CD14-positive monocyte (primary cell): Measurements from ENCODE around the gene ADAM19. TPM values are rescaled to one million over a fixed set of nuclear protein-coding genes. Genes with fewer than 3 reads are reported as not detected.

Source experiments
- DNase-seq, 3 donors: peaks; one replicate each; pipeline ENCODE4 v3.0.0-alpha.2; 2011 to 2022
- H2AFZ ChIP-seq: 2 replicates; pipeline ENCODE4 v1.6.0; 2012; ENCODE audit warnings: mild to moderate bottlenecking, low read depth, low read length, inconsistent platforms; ENCODE audit not compliant: insufficient read depth, poor library complexity, severe bottlenecking
- H3K27ac ChIP-seq, 2 donors: 1 replicate in 1 of 2; 2 replicates in 1 of 2; pipeline ENCODE4 v1.5.1; 2012 to 2013; ENCODE audit warnings: low read length in 2 of 2, control low read depth in 1 of 2, inconsistent platforms in 1 of 2, low read depth in 1 of 2, mild to moderate bottlenecking in 1 of 2
- H3K27me3 ChIP-seq, 2 donors: one replicate each; pipeline versions ENCODE4 v1.6.0 to v1.6.1; 2011 to 2013; ENCODE audit warnings: low read length in 2 of 2; ENCODE audit not compliant: control insufficient read depth in 2 of 2, insufficient read depth in 2 of 2
- H3K36me3 ChIP-seq, 2 donors: replicated peaks in 1 of 2; 1 replicate in 1 of 2; 2 replicates in 1 of 2; pipeline versions ENCODE4 v1.5.1 to v1.6.1; 2012 to 2013; ENCODE audit warnings: low read length in 2 of 2, control low read depth in 1 of 2, inconsistent platforms in 1 of 2, mild to moderate bottlenecking in 1 of 2; ENCODE audit not compliant: insufficient read depth in 2 of 2, control insufficient read depth in 1 of 2
- H3K4me1 ChIP-seq, 2 donors: 1 replicate in 1 of 2; 2 replicates in 1 of 2; pipeline versions ENCODE4 v1.5.1 to v1.6.1; 2012 to 2013; ENCODE audit warnings: low read length in 2 of 2, control low read depth in 1 of 2, inconsistent platforms in 1 of 2, mild to moderate bottlenecking in 1 of 2, moderate library complexity in 1 of 2; ENCODE audit not compliant: insufficient read depth in 2 of 2, control insufficient read depth in 1 of 2
- H3K4me2 ChIP-seq: replicated peaks from 2 replicates; pipeline ENCODE3; 2012; ENCODE audit warnings: low read length, moderate library complexity, mild to moderate bottlenecking; ENCODE audit not compliant: poor library complexity, severe bottlenecking; ENCODE audit errors: extremely low read depth
- H3K4me3 ChIP-seq, 3 experiments: fragments of 200-600 bp in 1 of 3; sonication (generic) in 1 of 3; replicated peaks in 1 of 3; 1 replicate in 2 of 3; 2 replicates in 1 of 3; pipeline ENCODE4 v1.5.1; 2011 to 2013; ENCODE audit warnings: low read length in 3 of 3, mild to moderate bottlenecking in 3 of 3, control low read depth in 2 of 3, low read depth in 2 of 3, inconsistent platforms in 1 of 3, moderate library complexity in 1 of 3
- H3K79me2 ChIP-seq: 2 replicates; pipeline ENCODE4 v1.6.0; 2012; ENCODE audit warnings: mild to moderate bottlenecking, control low read depth, inconsistent platforms, low read length, moderate library complexity; ENCODE audit not compliant: insufficient read depth
- H3K9ac ChIP-seq: 2 replicates; pipeline ENCODE4 v1.6.0; 2017; ENCODE audit warnings: low read length, mild to moderate bottlenecking; ENCODE audit not compliant: insufficient read depth, poor library complexity, severe bottlenecking
- H3K9me3 ChIP-seq, 2 donors: replicated peaks in 1 of 2; 1 replicate in 1 of 2; 2 replicates in 1 of 2; pipeline versions ENCODE4 v1.5.1 to v1.6.1; 2012 to 2013; ENCODE audit warnings: low read length in 2 of 2, control low read depth in 1 of 2; ENCODE audit not compliant: control insufficient read depth in 1 of 2, insufficient read depth in 1 of 2
- H4K20me1 ChIP-seq: 2 replicates; pipeline ENCODE4 v1.6.0; 2012; ENCODE audit warnings: mild to moderate bottlenecking, low read length, control low read depth, moderate library complexity; ENCODE audit not compliant: insufficient read depth
- H3K27ac Mint-ChIP-seq, 7 donors: one replicate each; pipeline ENCODE4 v1.8.0; 2020; ENCODE audit warnings: mild to moderate bottlenecking in 7 of 7, mixed read lengths in 7 of 7, moderate library complexity in 6 of 7, inconsistent platforms in 2 of 7
- H3K27me3 Mint-ChIP-seq, 3 donors: one replicate each; pipeline ENCODE4 v1.8.0; 2021 to 2022; ENCODE audit warnings: low read depth in 3 of 3, mild to moderate bottlenecking in 3 of 3, mixed read lengths in 3 of 3, moderate library complexity in 3 of 3, inconsistent platforms in 1 of 3
- H3K36me3 Mint-ChIP-seq, 2 donors: one replicate each; pipeline ENCODE4 v1.8.0; 2020; ENCODE audit warnings: mixed read lengths in 2 of 2, inconsistent platforms in 1 of 2, mild to moderate bottlenecking in 1 of 2
- H3K4me1 Mint-ChIP-seq: one replicate; pipeline ENCODE4 v1.8.0; 2020; ENCODE audit warnings: mild to moderate bottlenecking, mixed read lengths
- H3K4me3 Mint-ChIP-seq, 2 donors: one replicate each; pipeline ENCODE4 v1.8.0; 2020; ENCODE audit warnings: mild to moderate bottlenecking in 2 of 2, mixed read lengths in 2 of 2, moderate library complexity in 1 of 2
- H3K9me3 Mint-ChIP-seq, 7 donors: one replicate each; pipeline ENCODE4 v1.8.0; 2020 to 2022; ENCODE audit warnings: mixed read lengths in 7 of 7, mild to moderate bottlenecking in 6 of 7, moderate library complexity in 6 of 7, inconsistent platforms in 2 of 7
- WGBS: methylation state at CpG from one replicate; pipeline ENCODE4 v1.1.5; 2013; ENCODE audit warnings: missing lambda C conversion rate; ENCODE audit not compliant: insufficient coverage; 5-methylcytosine and 5-hydroxymethylcytosine counted together
- intact Hi-C, 2 donors: fragments of 100-400 bp; cut with micrococcal nuclease; formaldehyde crosslinking; loops; one replicate each; pipeline versions ENCODE4 v1.15.0 to v1.15.1; 2023
- polyA plus RNA-seq, 3 donors: library from polyadenylated mRNA; depleted of rRNA in 1 of 3; unstranded in 2 of 3; stranded (reverse) in 1 of 3; fragments of 300-500 nt in 2 of 3; fragments of >200 nt in 1 of 3; fragmentation: Illumina TruSeq in 2 of 3; gene quantifications; 1 replicate in 2 of 3; 2 replicates in 1 of 3; pipeline ENCODE4 v1.2.3, GENCODE V29; 2012 to 2021
- TF ChIP-seq, protein P1 (sequence below): fragments of 200-600 bp; IDR thresholded peaks from one replicate; pipeline ENCODE4 v1.8.0; 2022; ENCODE audit warnings: antibody characterized with exemption, mild to moderate bottlenecking

The ADAM19 gene
- polyA plus RNA-seq, 3 donors: 3.0 to 12.7 (median 6.2) TPM

DNA sequence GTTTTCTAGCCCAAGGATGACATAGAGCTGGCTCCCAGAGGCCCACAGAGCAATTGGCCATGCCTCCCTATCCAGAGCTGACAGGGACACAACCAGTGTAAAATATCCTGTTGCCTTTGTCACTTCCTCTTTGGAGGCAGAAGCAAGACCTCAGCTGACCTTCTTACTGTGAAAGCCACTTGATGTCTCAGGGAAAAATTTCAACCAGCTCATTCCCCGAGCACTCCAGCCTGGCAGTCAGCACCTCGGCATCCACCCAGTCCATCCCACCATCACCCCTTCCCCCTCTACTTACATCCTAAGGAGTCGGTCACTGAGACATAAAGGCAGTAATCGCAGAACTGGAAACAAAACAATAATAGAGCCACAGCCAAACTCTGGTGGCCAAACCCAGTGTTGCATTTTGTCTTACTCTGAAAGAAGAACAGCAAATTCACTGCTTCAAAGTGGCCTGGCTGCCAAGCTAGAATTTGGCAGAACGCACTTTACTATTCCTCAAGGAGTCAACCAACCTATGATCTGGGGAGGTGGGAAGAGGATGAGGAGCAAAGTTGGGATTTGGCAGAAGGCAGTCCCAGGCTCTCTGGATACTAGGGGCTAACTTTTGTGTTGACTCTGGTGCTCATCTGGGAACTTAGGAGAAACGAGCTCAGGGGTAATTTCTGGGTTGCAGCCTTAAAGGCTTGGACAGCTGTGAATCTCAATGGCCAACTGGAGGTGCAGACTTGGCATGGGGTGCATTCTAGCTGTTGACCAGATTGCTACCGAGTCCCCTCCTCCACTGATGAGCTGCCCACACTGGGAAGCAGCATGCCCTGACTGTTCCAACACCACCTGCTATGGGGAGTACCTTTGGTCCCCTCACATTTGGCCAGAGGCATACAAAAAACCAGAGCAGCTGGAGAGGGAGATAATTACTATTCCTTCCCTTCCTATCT is 101.9 kb downstream of the ADAM19 start:
- no peaks in the 10 kb centered on the region for H3K79me2 ChIP-seq
- Mint-ChIP-seq H3K27me3 (peaks cover 0 to 3% (median 0%) of the 10 kb centered on the region in 3 donors), H3K27ac (peak overlapping the region; percentile 57 to 88 (median 77)), H3K4me1 (peaks cover 14% of the 10 kb centered on the region), H3K9me3 (peaks cover 0 to 1% (median 0%) of the 10 kb centered on the region in 7 donors), H3K36me3 (peaks cover 31 to 34% of the 10 kb centered on the region in 2 donors), H3K4me3 (peak overlapping the region in 1 of 2 donors; percentile 43)
- no peak overlapping the region for H3K4me2 ChIP-seq
- intact Hi-C loops: loop anchor here in 1 of 2 donors (5.0 kb wide), 1 partner anchor 41 kb away; no protein-coding TSS in a partner anchor
- peaks cover 3 to 24% of the 10 kb centered on the region in 2 donors for H3K36me3 ChIP-seq
- TF ChIP-seq, protein P1, sequence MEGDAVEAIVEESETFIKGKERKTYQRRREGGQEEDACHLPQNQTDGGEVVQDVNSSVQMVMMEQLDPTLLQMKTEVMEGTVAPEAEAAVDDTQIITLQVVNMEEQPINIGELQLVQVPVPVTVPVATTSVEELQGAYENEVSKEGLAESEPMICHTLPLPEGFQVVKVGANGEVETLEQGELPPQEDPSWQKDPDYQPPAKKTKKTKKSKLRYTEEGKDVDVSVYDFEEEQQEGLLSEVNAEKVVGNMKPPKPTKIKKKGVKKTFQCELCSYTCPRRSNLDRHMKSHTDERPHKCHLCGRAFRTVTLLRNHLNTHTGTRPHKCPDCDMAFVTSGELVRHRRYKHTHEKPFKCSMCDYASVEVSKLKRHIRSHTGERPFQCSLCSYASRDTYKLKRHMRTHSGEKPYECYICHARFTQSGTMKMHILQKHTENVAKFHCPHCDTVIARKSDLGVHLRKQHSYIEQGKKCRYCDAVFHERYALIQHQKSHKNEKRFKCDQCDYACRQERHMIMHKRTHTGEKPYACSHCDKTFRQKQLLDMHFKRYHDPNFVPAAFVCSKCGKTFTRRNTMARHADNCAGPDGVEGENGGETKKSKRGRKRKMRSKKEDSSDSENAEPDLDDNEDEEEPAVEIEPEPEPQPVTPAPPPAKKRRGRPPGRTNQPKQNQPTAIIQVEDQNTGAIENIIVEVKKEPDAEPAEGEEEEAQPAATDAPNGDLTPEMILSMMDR: no peak
- DNase-seq: peak; percentile 36 to 66 (median 47)
- peaks cover 13 to 15% of the 10 kb centered on the region in 2 donors for H3K4me1 ChIP-seq
- peak overlapping the region in 1 of 2 donors; percentile 37 for H3K27ac ChIP-seq
- 70% methylated on average over 5 of the region's 7 CpGs for WGBS
- H3K27me3 ChIP-seq: no peaks in the 10 kb centered on the region
- no peaks in the 10 kb centered on the region for H3K9me3 ChIP-seq
- H2AFZ ChIP-seq: peak overlapping the region; percentile 43
- peaks cover 7% of the 10 kb centered on the region for H4K20me1 ChIP-seq
- H3K9ac ChIP-seq: no peak overlapping the region
- H3K4me3 ChIP-seq: no peak overlapping the region

DNA sequence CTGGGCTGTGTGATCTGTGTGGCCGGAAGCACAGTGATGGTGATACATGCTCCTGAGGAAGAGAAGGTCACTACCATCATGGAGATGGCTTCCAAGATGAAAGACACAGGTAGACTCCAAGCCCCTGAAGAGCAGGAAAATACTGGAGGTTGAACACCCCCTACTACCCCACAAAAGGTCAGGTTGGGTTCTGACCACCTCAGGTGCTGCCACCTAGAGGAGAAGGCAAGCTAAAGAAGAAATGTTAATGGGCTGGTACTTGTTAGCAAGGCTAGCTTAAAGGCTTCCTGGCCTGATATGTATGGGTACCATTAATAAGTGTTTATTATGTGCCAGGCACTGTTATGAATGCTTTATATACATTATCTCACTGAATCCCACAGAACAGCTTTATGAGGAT is 103.9 kb downstream of the ADAM19 start:
- Histone ChIP-seq H3K4me2 (no peak overlapping the region), H3K27me3 (no peaks in the 10 kb centered on the region), H3K9me3 (no peaks in the 10 kb centered on the region), H3K4me3 (no peak overlapping the region), H3K36me3 (peaks cover 0 to 17% of the 10 kb centered on the region in 2 donors), H3K79me2 (no peaks in the 10 kb centered on the region), H4K20me1 (no peaks in the 10 kb centered on the region), H3K4me1 (peaks cover 13 to 15% of the 10 kb centered on the region in 2 donors), H3K27ac (no peak overlapping the region), H3K9ac (no peak overlapping the region), H2AFZ (no peak overlapping the region)
- H3K36me3 Mint-ChIP-seq: peaks cover 17 to 20% of the 10 kb centered on the region in 2 donors
- TF ChIP-seq, protein P1: peak; percentile 58
- WGBS: no CpG with 5 or more reads among the region's 1 CpG
- H3K27me3 Mint-ChIP-seq: peaks cover 0 to 3% (median 0%) of the 10 kb centered on the region in 3 donors
- DNase-seq: peak in 2 of 3 donors; percentile 26 to 32
- peak overlapping the region in 2 of 7 donors; percentile 29 to 42 for H3K27ac Mint-ChIP-seq
- intact Hi-C loops: loop anchor here in 1 of 2 donors (5.0 kb wide), 1 partner anchor 39 kb away; no protein-coding TSS in a partner anchor
- peaks cover 0 to 1% (median 0%) of the 10 kb centered on the region in 7 donors for H3K9me3 Mint-ChIP-seq
- H3K4me3 Mint-ChIP-seq: no peak overlapping the region
- H3K4me1 Mint-ChIP-seq: peaks cover 14% of the 10 kb centered on the region
